Omental fat pad (tissue), 4 donors: ENCODE results near the gene GREB1L. TPM values are rescaled to one million over a fixed set of nuclear protein-coding genes. Genes with fewer than 3 reads are reported as not detected.

Experiments
- ATAC-seq: fragments of 150-250 bp; one replicate; pipeline ENCODE4 v1.9.1; 2016; ENCODE audit warnings: mild to moderate bottlenecking, moderate library complexity; ENCODE audit not compliant: low FRiP score
- DNase-seq: peaks from one replicate; pipeline ENCODE4 v3.0.0-alpha.2; 2019; ENCODE audit warnings: low spot score
- total RNA-seq, 4 donors: library from RNA; depleted of rRNA; stranded (reverse); fragments of >200 nt; gene quantifications; one replicate each; pipeline ENCODE4 v1.1.0, GENCODE V29; 2016
- TF ChIP-seq, protein P1 (sequence below), 3 donors: fragments of 450-650 bp; IDR thresholded peaks; one replicate each; pipeline ENCODE4 v1.5.1; 2016 to 2017; ENCODE audit warnings: antibody characterized with exemption in 3 of 3, mild to moderate bottlenecking in 3 of 3, moderate library complexity in 2 of 3

Gene GREB1L
- total RNA-seq, 4 donors from 2014 or later, result 6.0 to 29.5 (median 21.7) TPM

DNA sequence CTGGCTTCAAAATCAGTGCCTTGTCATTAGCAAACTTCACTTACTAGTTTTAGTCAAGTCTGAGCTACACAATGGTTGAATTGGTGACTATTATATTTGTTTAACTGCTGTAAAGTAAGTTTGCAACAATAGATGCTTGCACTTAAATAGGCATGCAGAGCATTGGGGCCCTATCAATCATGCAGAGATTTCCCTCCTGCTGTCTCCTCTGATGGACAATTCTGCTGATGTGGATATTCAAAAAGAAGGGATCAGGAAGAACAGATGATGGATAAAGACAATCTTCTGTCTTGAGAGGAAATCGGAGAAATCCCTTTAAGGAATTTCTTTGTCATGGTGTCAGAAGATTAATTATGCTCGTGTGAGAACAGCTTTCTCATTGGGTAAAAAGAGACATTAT, 89.0 kb downstream of the GREB1L start:
- TF ChIP-seq, protein P1, sequence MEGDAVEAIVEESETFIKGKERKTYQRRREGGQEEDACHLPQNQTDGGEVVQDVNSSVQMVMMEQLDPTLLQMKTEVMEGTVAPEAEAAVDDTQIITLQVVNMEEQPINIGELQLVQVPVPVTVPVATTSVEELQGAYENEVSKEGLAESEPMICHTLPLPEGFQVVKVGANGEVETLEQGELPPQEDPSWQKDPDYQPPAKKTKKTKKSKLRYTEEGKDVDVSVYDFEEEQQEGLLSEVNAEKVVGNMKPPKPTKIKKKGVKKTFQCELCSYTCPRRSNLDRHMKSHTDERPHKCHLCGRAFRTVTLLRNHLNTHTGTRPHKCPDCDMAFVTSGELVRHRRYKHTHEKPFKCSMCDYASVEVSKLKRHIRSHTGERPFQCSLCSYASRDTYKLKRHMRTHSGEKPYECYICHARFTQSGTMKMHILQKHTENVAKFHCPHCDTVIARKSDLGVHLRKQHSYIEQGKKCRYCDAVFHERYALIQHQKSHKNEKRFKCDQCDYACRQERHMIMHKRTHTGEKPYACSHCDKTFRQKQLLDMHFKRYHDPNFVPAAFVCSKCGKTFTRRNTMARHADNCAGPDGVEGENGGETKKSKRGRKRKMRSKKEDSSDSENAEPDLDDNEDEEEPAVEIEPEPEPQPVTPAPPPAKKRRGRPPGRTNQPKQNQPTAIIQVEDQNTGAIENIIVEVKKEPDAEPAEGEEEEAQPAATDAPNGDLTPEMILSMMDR (IDR thresholded peaks at IDR 0.05), result no peak
- DNase-seq, result no peak
- no peak for ATAC-seq

DNA sequence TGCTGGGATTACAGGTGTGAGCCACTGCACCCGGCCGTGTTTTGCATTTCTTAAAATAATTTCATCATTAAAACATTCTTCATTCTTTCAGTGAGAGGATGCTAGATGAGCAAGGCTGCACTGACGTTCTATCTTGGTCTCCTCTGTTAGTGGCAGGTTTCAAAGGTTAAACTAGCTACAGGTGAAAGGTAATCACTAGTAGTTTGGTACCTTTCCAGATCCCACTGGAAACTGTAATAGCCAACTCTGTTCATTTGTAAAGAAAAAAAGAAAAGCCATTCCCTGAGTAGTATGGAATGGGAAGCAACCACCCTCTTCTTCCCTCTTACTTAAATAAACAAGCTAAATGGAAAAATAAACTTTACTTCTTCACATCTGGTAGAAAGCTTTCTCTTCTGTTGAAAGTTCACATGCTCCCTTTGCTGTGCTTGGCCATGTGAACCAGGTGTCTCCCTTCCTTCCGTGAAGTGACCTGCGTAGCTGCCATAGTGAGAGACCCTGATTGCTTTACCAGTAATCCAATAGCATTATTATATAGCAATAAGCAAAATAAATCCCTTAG, 94.0 kb downstream of the GREB1L start:
- DNase-seq, result no peak
- ATAC-seq, result no peak
- TF ChIP-seq, protein P1 (IDR thresholded peaks at IDR 0.05), result no peak

DNA sequence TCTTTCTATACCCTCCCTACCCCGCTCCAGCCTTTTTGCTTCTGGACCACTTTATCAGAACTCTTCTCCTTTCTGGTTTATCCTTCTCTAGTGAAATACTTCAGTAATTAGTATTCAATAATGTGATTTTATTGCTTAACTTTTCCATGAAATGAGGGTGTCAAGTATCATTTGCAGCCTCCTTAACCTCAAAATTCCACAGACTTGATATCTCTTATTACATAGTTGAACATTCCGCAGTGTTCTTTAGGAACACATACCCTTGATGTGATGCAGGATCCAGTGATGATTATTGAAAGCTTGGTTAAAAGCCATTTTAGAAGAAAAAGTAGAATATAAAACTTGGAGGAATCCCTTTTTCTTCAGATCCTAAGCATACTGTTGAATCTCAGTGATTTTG, 94.8 kb downstream of the GREB1L start:
- TF ChIP-seq, protein P1 (IDR thresholded peaks at IDR 0.05), result no peak
- no peak for ATAC-seq
- no peak for DNase-seq

DNA sequence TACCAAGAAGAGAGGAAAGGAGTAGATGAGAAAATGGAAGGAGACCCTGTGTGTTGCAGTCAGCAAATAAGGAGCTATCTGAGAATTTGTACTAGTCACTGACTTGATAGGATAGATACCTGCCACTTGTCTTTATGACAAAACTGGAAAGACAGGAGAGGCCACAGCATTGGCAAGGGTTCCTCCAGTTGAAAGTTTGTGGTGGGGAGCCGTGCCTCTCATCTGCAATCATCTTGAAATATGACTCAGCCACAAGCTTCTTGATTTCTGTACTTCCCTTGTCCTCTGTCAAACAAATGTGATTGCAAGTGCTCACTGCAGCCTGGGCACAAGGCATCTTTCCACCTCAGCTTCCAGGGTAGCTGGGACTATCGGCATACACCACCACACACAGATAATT, 99.1 kb downstream of the GREB1L start:
- TF ChIP-seq, protein P1 (IDR thresholded peaks at IDR 0.05), result no peak
- ATAC-seq, result no peak
- no peak for DNase-seq

DNA sequence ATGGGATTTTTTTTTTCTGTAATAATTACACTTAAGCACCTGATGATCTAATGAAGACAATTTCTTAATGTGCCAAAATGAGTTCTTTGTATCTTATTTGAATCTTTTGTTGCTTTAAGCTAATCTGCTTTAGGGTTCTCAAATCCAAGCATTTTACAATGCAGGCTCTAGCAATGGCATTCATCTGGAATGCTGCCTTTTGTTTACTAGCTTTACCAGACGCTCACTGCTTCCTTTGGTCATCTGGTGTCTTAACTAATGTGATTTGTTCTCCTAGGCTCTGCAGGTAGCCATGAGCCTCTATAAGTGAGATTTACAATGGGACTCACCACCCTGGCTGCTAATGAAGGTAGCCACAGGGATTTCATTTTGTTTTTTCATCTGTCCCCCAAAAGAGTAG, 100.3 kb downstream of the GREB1L start:
- TF ChIP-seq, protein P1 (IDR thresholded peaks at IDR 0.05), result no peak
- no peak for ATAC-seq
- no peak for DNase-seq

DNA sequence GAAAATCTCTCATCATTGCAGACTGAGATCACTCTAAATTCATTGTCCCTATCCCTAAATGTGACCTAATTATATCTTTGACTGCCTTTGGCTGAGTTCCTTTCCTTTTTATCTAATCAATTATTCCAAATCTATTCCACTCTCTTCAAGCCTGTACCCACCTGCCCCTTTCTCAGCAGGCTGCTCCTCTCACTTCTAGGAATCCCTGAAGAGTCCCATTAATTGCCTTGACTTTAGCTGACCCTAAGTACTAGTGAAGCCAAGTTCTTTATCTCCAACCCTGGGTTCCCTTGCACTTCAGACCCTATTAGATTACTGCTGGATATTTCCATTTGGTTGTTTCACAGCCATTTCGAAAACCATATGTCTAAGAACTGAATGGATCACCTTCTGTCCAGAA, 102.8 kb downstream of the GREB1L start:
- TF ChIP-seq, protein P1 (IDR thresholded peaks at IDR 0.05), result no peak
- DNase-seq (no peak), ATAC-seq (no peak)

DNA sequence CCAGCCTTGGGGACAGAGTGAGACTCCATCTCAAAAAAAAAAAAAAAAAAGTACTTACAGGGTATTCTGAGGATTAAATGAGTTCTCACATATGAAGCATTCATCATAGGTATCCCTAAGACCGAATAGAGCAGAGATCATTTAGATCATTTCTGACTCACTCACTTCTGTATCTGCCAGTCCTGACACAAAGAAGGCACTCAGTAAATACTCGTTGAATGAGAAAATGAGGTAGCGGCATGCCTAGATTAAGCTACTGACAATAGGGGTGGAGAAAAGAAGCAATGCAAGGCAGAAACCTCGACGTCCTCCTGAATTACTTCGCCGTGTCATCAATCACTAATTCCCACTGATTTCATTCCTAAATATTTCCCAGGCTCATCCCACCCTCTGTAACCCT, 103.8 kb downstream of the GREB1L start:
- DNase-seq (no peak), ATAC-seq (no peak)
- TF ChIP-seq, protein P1 (IDR thresholded peaks at IDR 0.05), result no peak
